ENCODE data around the gene AHSG. TPM values are rescaled to one million over a fixed set of nuclear protein-coding genes. Genes with fewer than 3 reads are reported as not detected.

The AHSG gene
- total and polyA plus RNA-seq, 10 donors = 0.30 TPM; not detected in 9

GRCh38 chr3:186668426-186668825 lies 55.6 kb downstream of the AHSG start:
- WGBS, 5 donors = 72 to 77% (median 75%) methylated on average over 6 of the region's 6 CpGs
- Histone ChIP-seq H3K4me1 (no peaks in the 10 kb centered on the region), H3K4me3 (no peak overlapping the region), H3K9me3 (no peaks in the 10 kb centered on the region), H3K27me3 (replicated peaks in 1 of 7) (peaks cover 0 to 11% (median 0%) of the 10 kb centered on the region in 7 donors), H3K36me3 (no peaks in the 10 kb centered on the region), H3K27ac (no peak overlapping the region)
- no peak for TF ChIP-seq POLR2AphosphoS5 (IDR thresholded peaks at IDR 0.05)
- no peak for TF ChIP-seq CTCF (IDR thresholded peaks at IDR 0.05 in 8 of 11, conservative IDR thresholded peaks at IDR 0.05 in 3 of 11)
- TF ChIP-seq POLR2A (IDR thresholded peaks at IDR 0.05) = no peak
- intact Hi-C loops (cut with DNase I; ENCODE audit: low total_unique reads) = no loop called here
- no peak for DNase-seq

GRCh38 chr3:186669378-186670084 lies 56.7 kb downstream of the AHSG start:
- WGBS, 5 donors = 69 to 82% (median 78%) methylated on average over 2 of the region's 2 CpGs
- intact Hi-C loops (cut with DNase I; ENCODE audit: low total_unique reads) = no loop called here

GRCh38 chr3:186670155-186670554 lies 57.3 kb downstream of the AHSG start:
- H3K9me3 ChIP-seq = no peaks in the 10 kb centered on the region
- intact Hi-C loops (cut with DNase I; ENCODE audit: low total_unique reads) = no loop called here
- no peak overlapping the region for H3K4me3 ChIP-seq
- peaks cover 0 to 3% (median 0%) of the 10 kb centered on the region in 7 donors for H3K27me3 ChIP-seq (replicated peaks in 1 of 7)
- H3K4me1 ChIP-seq = no peaks in the 10 kb centered on the region
- DNase-seq = no peak
- TF ChIP-seq CTCF (IDR thresholded peaks at IDR 0.05 in 8 of 11, conservative IDR thresholded peaks at IDR 0.05 in 3 of 11) (no peak), POLR2AphosphoS5 (IDR thresholded peaks at IDR 0.05) (no peak), POLR2A (IDR thresholded peaks at IDR 0.05) (no peak)
- H3K36me3 ChIP-seq = no peaks in the 10 kb centered on the region
- H3K27ac ChIP-seq = no peak overlapping the region

More at GRCh38 chr3:186669378-186670084, 56.7 kb downstream of the AHSG start:
- Histone ChIP-seq H3K27me3 (replicated peaks in 1 of 7) (peaks cover 0 to 9% (median 0%) of the 10 kb centered on the region in 7 donors), H3K36me3 (no peaks in the 10 kb centered on the region), H3K4me1 (no peaks in the 10 kb centered on the region), H3K27ac (no peak overlapping the region), H3K4me3 (no peak overlapping the region), H3K9me3 (no peaks in the 10 kb centered on the region)
- DNase-seq = no peak
- TF ChIP-seq POLR2A (IDR thresholded peaks at IDR 0.05) = no peak
- TF ChIP-seq POLR2AphosphoS5 (IDR thresholded peaks at IDR 0.05) = no peak
- no peak for TF ChIP-seq CTCF (IDR thresholded peaks at IDR 0.05 in 8 of 11, conservative IDR thresholded peaks at IDR 0.05 in 3 of 11)

Small RNA genes within 50 kb of the gene (small RNA-seq; reads per million reads assigned to genes)
- gene RF00017 = 0 reads per million in 4 donors

Other genes starting within 250 kb of the AHSG start
- gene CRYGS, start 68.7 kb upstream of the AHSG start, total RNA-seq = 1 to 10 TPM; 4.2 to 7.7 (median 5.9) TPM
- gene CRYGS, start 68.7 kb upstream of the AHSG start, polyA plus RNA-seq = 10 to 100 TPM in 2 of 3 donors, 1 to 10 TPM in 1; 7.7 to 24.8 (median 12.1) TPM
- 10 to 100 TPM in 6 of 7 donors, 1 to 10 TPM in 1; 9.8 to 22.1 (median 14.4) TPM for gene TBCCD1, start 45.7 kb upstream of the AHSG start, total RNA-seq
- gene TBCCD1, start 45.7 kb upstream of the AHSG start, polyA plus RNA-seq = 1 to 10 TPM; 3.7 to 5.1 (median 3.9) TPM
- 10 to 100 TPM; 33.0 to 98.2 (median 48.6) TPM for gene DNAJB11, start 42.3 kb upstream of the AHSG start, total RNA-seq
- 10 to 100 TPM; 27.5 to 29.1 (median 27.8) TPM for gene DNAJB11, start 42.3 kb upstream of the AHSG start, polyA plus RNA-seq
- gene FETUB, start 27.3 kb downstream of the AHSG start, total RNA-seq = not detected
- gene FETUB, start 27.3 kb downstream of the AHSG start, polyA plus RNA-seq = not detected
- gene HRG, start 53.0 kb downstream of the AHSG start, total RNA-seq = not detected
- not detected for gene HRG, start 53.0 kb downstream of the AHSG start, polyA plus RNA-seq
- gene KNG1, start 104.3 kb downstream of the AHSG start, total RNA-seq = under 1 TPM in 1 of 7 donors, not detected in 6; 0.36 TPM
- not detected for gene KNG1, start 104.3 kb downstream of the AHSG start, polyA plus RNA-seq
- 100 to 1,000 TPM; 255 to 512 (median 355) TPM for gene EIF4A2, start 170.5 kb downstream of the AHSG start, total RNA-seq
- 100 to 1,000 TPM; 354 to 397 (median 381) TPM for gene EIF4A2, start 170.5 kb downstream of the AHSG start, polyA plus RNA-seq
- gene RFC4, start 193.4 kb downstream of the AHSG start, total RNA-seq = 10 to 100 TPM; 14.4 to 22.0 (median 18.3) TPM
- 10 to 100 TPM; 17.5 to 27.2 (median 23.9) TPM for gene RFC4, start 193.4 kb downstream of the AHSG start, polyA plus RNA-seq
- under 1 TPM in 1 of 7 donors, not detected in 6; 0.17 TPM for gene ADIPOQ, start 229.7 kb downstream of the AHSG start, total RNA-seq
- gene ADIPOQ, start 229.7 kb downstream of the AHSG start, polyA plus RNA-seq = under 1 TPM in 2 of 3 donors, not detected in 1; 0.11 to 0.12 TPM